ENCODE measurements around the gene ZSCAN29. TPM values are rescaled to one million over a fixed set of nuclear protein-coding genes. Genes with fewer than 3 reads are reported as not detected.

Gene ZSCAN29
- total RNA-seq, 1 donor from 2014 or later = 32.9 TPM

GRCh38 chr15:43312378-43312777, 58.5 kb downstream of the ZSCAN29 start:
- Histone ChIP-seq H3K27me3 (ENCODE audit: control insufficient read depth, insufficient read depth, low read length) (peaks cover 4% of the 10 kb centered on the region), H3K4me3 (ENCODE audit: low read depth, low read length) (no peak overlapping the region), H3K36me3 (ENCODE audit: control insufficient read depth, insufficient read depth, low read length) (no peaks in the 10 kb centered on the region)
- FAIRE-seq (no peak), DNase-seq (ENCODE audit: low read depth) (no peak)
- no peak for TF ChIP-seq CTCF (IDR thresholded peaks at IDR 0.05; ENCODE audit: insufficient read depth, low read length, severe bottlenecking)

Other genes with a start within 250 kb of the ZSCAN29 start
- gene TMEM62, start 237.5 kb downstream of the ZSCAN29 start, total RNA-seq = 22.5 and 26.1 TPM in 2 replicates
- gene CCNDBP1, start 185.6 kb downstream of the ZSCAN29 start, total RNA-seq = 26.6 and 39.0 TPM in 2 replicates
- not detected in 2 replicates for gene EPB42, start 150.0 kb downstream of the ZSCAN29 start, total RNA-seq
- gene TGM5, start 104.1 kb downstream of the ZSCAN29 start, total RNA-seq = under 0.01 and 1.8 TPM in 2 replicates
- not detected in 2 replicates for gene TGM7, start 68.8 kb downstream of the ZSCAN29 start, total RNA-seq
- gene LCMT2, start 40.5 kb downstream of the ZSCAN29 start, total RNA-seq = 5.4 and 11.3 TPM in 2 replicates
- 13.7 and 17.4 TPM in 2 replicates for gene TUBGCP4, start 58 bp upstream of the ZSCAN29 start, total RNA-seq
- 28.7 and 29.3 TPM in 2 replicates for gene TP53BP1, start 122.1 kb upstream of the ZSCAN29 start, total RNA-seq
- 0.13 and 0.26 TPM in 2 replicates for gene MAP1A, start 146.6 kb upstream of the ZSCAN29 start, total RNA-seq
- gene PPIP5K1, start 219.2 kb upstream of the ZSCAN29 start, total RNA-seq = 46.1 and 85.3 TPM in 2 replicates
- 19.0 and 43.7 TPM in 2 replicates for gene CKMT1B, start 223.0 kb upstream of the ZSCAN29 start, total RNA-seq
- gene STRC, start 247.8 kb upstream of the ZSCAN29 start, total RNA-seq = 0.38 and 0.53 TPM in 2 replicates